HG02938 (cell line): ENCODE measurements around the gene PLCL2.

Experiments
- ATAC-seq: cut with Tn5 transposase; IDR thresholded peaks from one replicate; pipeline ENCODE4 v1.9.1; 2021; ENCODE audit warnings: mild to moderate bottlenecking, moderate library complexity; ENCODE audit not compliant: unreplicated experiment

The PLCL2 gene

DNA sequence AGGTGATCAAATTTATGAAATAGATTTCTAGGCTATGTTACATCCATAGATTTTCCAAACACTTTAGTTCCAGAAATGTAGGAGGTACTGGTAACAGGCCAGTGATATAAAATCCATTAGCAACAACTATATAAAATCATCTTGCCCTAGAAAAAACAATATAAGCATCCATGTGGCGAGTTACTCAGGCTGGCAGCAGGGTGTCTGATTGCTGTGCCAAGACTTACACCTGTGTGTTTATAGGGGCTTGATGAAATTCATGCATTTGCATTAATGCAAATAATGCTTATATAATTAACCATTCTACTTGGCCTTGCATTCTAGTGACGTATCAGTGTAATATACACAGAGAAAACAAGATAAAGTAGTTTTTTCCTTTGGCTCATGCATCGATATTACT lies 153.4 kb downstream of the PLCL2 start:
- no peak for ATAC-seq

DNA sequence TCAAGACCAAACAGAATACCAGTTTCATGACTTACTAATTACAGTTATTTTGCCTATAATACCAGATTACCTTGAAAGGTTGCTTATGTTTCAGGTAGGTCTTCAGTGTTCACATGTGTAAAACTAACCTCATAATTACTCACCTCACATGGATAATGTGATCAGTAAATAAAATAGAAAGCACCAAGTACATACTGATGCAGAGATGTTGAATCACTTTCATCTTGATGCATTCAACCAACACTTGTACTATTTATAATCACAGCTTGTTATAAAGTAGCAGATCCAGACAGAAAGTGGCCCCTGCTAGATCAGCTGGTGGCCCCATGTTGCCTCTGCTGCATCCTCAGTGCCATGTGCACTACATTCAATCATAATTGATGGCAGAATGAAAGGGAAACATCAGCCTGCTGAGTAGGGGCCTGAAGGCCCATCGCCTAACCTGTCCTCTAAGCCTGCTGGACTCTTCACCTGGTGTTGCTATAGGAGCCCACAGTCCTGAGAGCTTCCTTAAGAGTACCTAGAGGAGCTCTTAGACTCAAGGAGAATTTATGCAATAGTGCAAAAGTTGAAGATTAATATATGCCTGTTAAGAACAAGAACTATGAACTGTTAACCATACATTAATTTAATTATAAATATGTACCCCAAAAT lies 154.3 kb downstream of the PLCL2 start:
- ATAC-seq = no peak

DNA sequence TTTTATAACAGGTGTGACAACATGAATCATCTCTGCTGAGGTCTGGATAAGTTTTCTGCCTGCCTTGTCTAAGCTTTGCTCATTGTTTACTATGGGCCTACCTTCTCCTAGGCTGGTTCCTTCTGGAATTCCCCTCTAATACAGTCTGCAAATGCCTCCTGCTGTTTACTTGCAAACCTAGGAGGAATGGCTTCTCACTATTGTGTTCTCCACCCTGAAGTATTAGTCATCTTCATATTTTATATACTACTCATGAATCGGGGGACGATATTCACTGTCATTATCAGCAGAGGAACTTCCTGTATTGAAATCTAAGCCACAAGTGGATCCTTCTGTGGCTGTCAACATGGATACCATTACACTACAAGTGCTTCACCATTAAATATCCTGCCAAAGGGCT lies 154.8 kb downstream of the PLCL2 start:
- no peak for ATAC-seq

DNA sequence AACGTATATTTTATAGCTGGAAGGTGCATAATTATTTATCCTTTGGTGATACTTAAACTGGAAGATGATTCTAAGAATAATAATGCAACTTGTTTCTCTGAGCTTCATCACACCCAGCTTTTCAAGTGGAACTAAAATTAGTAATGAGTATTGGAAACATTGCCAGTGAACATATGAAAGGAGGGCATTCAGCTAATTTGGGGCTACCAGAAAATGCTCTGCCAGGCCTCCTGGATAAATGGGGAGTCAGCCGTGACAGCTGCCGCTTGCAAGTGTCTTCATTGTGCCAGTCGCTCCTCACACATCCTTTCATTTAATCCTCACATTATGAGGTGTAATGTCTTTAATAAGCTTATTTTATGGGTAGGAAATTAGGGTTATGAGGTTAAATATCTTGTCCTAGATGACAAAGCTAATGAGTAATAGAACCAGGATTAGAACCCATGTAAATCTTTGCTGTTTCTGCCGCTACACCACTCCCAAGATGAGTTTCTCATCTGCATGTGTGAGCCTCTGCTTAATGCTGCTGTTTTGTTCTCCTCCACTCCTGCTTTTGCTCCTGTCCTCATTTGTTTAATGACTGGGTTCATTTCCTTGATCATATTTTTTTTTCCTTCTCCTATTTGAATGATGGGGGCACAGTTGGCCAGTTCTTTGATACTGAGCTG lies 155.7 kb downstream of the PLCL2 start:
- ATAC-seq = no peak

DNA sequence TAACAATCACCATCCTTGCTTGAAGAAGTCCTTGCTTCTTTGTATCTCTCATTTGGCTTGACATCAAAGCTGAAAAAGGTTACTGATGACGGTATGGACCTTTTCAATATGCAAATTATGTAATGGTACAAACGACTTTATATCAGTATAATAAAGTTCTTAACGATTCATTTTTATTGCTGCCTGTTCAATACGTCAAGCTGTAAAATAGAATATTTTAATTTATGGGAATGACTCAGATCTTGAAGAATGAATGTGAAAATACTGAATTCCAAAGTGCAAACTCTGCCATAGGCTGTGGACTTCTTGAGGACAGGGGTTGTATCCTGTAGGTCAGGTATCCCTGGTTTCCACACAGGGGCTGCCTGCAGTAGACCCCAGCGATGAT lies 156.2 kb downstream of the PLCL2 start:
- no peak for ATAC-seq

DNA sequence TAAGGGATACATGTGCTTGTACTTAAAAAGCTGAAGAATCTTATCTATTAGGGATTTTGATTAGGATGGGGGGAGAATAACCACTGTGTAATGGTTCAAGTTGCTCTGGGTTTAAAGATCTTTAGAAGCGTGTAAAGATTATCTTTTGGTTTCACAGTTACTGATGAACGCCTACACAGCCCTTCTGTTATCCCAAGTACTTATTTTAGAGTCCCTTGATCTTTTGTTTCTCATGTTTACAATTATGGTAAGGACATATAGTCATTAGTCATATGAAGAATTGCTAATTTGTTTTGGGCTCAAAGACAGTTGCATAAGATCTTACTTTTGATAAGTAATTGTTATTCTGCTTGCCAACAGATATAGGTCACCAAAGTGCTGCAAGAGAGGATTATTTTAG lies 160.1 kb downstream of the PLCL2 start:
- ATAC-seq = peak; percentile 88

DNA sequence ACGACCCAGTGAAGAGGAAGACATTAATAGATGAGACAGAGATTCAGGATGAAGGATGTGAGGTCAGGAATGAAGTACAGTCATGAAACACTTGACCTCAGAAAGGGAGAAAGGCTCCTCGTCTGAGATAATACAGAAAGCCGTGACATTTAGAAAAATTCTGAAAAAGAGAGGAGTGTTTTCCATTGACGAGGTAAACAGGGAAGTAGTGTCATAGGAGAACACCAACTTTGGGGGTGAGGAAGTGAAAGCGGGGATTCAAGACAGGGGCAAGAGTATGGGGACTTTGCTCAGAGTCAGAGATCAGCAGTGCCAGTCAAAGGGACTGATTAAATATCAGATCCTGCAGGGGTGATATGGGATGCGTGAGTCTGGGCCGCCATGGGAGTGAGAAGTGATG lies 160.9 kb downstream of the PLCL2 start:
- no peak for ATAC-seq

DNA sequence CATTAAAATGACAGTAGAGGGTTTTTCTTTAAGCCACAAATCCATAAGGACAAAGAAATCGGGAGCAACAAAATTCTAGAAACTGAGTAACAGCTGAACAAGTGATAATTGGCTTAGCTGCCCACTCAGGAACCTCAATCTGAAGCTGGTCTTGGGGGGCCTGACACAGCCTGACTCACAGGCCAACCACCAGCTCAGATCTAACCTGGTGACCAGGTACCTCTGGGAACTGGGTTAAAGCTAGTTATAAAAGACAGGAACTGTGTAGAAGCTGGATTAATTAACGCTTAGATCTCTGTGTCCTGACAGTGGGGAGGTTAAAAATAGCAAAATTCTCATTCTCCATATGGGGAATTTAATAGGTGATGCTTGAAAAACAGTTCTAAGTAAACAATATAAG lies 161.9 kb downstream of the PLCL2 start:
- no peak for ATAC-seq

DNA sequence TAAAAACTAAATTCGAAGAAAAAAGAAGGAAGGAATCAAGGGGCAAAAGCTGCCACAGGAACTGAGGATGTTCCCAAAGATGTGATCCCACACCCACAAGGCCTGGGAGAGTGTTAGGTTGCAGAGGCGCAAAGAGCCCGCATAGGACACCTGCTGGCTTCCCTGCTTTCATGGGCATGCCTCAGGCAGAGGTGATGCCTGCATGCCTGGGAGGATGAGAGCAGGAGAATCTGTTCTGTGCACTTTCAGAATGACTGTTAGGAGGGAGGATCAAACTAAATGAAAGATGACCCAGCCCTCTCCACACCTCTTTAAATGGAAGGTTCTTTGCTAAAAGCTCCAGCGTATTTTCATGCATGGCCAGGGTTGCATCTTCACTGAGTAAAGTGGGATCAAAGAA lies 162.4 kb downstream of the PLCL2 start:
- no peak for ATAC-seq

DNA sequence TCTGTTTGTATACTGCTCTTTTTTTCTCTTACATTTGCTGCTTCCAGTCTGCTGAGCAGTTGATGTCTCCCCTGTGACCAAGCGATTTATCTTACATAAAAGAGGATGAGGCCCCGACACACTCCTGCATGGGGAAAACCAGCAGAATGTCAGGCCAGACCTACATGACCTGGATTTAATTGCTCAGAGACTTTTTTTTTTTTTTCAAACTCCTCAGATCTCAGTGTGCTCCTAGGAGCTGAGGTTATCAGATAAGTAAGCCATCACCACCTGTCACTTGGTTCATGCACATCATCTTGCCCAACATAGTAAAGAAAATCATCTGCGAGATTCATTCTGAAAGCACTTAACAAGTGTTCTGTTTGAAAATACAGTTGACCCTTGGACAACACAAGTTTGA lies 163.1 kb downstream of the PLCL2 start:
- ATAC-seq = no peak

DNA sequence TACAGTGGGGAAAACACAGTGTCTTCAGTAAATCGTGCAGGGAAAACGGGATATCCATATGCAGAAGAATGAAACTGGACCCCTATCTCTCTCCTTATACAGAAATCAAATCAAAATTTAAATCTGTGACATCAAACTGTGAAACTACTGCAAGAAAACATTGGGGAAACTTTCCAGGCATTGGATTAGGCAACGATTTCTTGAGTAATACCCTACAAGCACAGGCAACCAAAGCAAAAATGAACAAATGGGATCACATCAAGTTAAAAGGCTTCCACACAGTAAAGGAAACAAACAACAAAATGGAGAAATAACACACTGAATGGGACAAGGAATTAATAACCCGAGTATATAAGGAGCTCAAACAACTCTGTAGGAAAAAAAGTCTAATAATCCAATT lies 165.3 kb downstream of the PLCL2 start:
- ATAC-seq = no peak

DNA sequence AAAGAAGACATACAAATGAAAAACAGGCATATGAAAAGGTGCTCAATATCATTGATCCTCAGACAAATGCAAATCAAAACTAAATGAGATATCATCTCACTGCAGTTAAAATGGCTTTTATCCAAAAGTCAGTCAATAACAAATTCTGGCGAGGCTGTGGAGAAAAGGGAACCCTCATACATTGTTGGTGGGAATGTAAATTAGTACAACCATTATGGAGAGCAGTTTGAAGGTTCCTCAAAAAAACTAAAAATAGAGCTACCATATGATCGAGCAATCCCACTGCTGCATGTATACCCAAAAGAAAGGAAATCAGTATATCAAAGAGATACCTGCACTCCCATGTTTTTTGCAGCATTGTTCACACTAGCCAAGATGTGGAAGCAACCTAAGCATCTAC lies 165.8 kb downstream of the PLCL2 start:
- no peak for ATAC-seq

DNA sequence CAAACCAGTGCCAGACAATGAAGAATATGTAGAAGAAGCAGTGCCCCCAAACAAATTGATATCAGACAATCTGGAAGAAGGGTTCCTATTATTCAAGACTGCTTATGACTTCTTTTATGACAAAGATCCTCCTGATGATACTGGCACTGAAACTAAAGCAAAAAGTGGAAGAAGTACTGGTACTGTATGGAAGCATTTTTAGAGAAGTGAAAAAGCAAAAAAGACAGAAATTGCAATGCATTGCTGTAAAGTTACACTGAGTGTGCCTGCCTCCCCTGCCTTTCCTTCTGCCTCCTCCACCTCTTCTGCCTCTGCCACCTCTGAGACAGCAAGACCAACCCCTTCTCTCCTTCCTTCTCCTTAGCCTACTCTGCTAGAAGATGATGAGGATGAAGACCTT lies 167.6 kb downstream of the PLCL2 start:
- ATAC-seq = peak; percentile 81

DNA sequence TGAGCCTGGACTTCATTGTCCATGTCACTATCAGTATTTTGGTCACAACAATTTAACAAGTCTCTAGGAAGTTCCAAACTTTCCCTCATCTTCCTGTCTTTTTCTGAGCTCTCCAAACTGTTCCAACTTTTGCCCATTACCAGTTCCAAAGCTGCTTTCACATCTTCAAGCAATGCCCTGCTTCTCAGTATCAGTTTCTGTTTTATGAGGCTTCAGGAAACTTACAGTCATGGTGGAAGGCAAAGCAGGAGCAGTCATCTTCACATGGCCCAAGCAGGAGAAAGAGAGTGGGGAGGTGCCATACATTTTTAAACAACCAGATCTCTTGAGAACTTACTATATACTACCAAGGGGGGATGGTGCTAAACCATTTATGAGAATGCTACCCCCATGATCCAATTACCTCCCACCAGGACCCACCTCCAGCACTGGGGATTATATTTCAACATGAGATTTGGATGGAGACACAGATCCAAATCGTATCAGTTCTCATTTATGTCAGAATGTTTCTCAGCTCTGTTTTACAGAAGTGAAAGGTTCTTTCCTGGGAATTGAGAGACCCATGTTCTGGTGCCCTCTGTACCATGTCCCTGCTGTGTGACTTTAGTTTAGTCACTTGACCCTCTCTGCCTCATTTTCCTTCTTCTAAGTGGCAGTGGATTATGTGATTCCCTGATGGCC lies 169.7 kb downstream of the PLCL2 start:
- no peak for ATAC-seq

DNA sequence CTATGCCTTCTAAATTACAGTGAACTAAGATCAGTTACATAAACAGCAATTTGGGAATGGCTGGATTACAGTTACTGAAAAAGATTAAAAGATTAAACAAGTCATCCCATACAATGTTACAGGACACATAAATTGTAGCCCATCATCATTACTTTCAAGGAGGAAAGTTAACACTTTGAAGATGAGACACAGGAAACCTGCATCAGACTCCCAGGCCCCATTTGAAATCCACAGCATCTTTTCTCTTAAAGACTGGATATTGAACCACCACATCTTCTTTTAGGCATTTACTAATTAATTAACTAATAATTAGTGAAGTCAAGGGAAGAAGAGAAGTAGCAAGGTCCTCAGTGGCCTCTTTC lies 170.2 kb downstream of the PLCL2 start:
- ATAC-seq = no peak

DNA sequence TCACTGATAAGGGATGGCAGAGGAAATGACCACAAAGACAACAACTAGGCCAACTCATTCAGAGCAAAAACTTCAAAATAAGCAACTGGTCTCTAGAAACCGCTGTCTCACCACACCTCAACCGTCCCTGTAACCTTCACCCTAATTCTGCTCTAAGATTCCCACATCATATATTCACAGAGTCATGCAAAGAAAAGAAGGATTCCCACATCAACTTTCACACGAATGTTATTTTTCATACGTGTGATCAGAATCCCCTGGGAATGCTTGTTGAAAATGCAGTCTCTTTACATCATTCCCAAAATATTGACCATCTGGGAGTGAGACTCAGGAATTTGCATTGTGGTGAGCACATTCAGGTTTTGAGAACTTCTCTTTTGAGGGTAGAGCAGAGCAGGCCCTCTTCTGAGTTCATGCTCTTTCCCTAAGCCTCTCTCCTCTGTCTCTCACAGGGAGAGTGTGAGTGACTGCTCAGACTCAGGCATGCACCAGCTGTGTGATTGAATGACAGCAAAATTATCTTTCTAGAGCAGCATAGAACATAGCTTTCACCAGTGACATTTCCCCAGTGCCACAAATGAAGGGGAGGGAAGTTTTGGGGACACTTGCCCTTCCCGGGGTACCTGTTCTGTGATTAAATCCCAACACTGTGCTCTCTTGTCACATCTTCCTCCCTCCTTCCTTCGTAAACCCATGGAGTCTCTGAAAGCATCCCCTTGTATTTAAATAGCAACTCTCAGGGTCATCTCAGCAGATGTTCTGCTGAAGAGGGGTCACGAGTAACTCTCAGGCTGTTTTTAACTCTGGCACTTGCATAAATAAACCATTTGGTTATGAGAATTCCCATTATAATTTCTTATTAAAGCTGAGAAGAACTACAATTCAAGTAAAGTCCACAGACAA lies 170.9 kb downstream of the PLCL2 start:
- ATAC-seq = peak; percentile 44

DNA sequence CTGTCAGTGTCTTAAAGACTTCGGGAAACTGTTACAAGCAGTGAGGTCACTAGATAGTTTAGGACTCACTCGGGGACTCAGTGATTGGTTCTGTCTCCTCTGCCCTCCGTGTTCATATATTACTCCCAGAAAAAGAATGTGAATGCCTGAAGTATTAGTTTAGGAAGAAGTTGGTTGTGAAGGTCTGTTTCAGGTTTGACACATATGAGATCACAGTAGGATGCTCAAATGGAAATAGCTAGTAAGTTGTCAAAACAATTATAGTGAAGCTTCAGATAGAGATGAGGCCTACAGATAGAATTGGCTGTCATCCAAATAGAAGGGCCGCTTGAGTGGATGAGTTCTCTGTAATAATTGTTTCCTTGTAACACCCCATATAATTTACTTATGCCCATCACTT lies 172.6 kb downstream of the PLCL2 start:
- ATAC-seq = no peak

DNA sequence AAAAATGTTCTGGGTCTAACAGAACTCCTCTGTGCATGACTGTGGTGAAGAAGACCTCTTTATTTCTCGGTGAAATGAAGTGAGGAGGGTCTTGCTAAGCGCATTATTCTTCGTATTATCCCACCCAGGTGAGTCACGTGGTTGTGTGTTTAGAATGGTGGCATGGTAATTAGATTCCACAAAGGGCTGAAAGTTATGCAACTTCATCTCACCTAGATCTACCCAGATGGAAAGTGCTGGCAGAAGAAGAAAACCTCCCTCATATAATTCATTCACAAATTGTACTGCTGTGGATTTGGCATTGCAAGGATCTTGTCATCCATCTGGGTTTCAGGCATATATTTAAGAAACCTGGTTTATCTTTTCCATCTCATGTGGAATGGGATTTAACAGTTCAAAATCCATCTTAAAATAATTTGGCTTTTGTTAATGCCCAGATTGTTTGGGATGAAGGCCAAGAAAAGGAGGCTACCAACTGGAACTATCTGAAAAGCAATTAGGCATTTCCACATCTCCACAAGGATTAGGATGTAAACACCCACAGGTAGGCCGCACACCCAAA lies 175.3 kb downstream of the PLCL2 start:
- no peak for ATAC-seq

DNA sequence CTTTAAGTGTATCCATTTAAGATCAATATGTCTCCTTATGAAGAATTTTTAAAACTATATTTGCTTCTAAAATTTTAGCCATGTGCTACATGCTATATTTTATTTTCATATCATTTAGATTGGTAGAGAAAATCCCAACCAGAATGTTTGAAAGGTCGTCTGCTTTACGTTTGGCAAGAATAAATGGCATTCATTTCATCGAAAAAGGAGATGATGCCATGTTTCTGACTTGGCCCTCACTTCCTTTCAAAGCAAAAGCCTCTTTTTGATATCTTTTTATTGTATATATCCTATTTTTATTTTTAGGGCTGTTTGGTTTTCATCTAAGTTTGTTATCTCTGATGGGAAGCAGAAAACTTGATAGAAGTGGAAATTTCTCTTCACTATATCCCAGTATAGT lies 176.2 kb downstream of the PLCL2 start:
- no peak for ATAC-seq

DNA sequence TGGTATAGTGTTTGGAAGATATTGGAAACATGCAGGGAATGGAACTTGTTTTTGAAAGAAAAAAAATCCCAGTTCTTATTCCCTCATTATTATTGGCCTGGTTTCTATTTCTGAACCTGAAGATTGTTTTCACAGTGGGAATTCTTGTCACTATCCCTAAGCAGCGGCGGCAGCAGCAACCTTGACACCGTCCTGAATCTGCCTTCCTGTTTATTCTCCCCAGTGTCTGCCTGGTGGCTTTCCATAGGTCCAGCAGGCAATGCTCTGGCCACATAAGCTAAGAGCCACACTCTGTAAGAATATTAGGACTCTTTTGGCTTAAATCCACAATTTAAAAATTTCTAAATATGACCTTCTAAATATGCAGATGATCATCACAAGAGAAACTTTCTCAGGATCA lies 178.0 kb downstream of the PLCL2 start:
- no peak for ATAC-seq

DNA sequence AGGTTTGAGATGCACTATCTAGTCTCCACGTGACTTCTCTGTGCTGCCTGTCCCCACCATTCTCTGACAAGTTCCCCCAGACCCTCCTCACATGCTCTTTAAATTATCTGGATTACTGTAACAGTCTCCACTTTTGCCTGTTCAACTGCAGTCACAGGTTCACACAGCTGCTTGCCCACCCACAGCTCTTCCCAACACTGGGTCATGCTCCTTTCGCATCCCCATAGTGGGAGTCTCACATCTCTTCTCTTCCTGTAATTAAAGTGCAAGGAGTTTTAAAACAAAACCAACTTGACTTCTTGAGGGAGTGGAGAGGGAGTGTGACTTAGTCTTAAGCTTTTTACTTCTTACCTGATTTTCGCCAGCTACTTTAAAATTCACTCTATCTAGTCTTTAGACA lies 178.8 kb downstream of the PLCL2 start:
- no peak for ATAC-seq
